ENCODE data around the gene MADD. TPM values are rescaled to one million over a fixed set of nuclear protein-coding genes. Genes with fewer than 3 reads are reported as not detected.

The MADD gene
- total and polyA plus RNA-seq, 2 donors (not counting 3 experiments of a cell fraction or from before 2014, with no cell fraction given): 35.3 to 36.8 TPM

- dilution Hi-C loops (cut with MboI; ENCODE audit: extremely low pct_ligation_motif_present, low sequenced_read_pairs): no loop called here
- H3K27ac ChIP-seq (ENCODE audit: insufficient read depth, low read depth, low read length): no peak overlapping the region
- DNase-seq (ENCODE audit: low read depth, low spot score): no peak
- no peaks in the 10 kb centered on the region for H3K79me2 ChIP-seq (ENCODE audit: control insufficient read depth, insufficient read depth, low read length)
- no peak for FAIRE-seq
- H3K9me1 ChIP-seq (replicated peaks; ENCODE audit: control insufficient read depth, extremely low read depth, insufficient read depth, low read length): no peaks in the 10 kb centered on the region
- no TSS peak for BruUV-seq (replicated peaks)
- H3K27me3 ChIP-seq (ENCODE audit: control insufficient read depth in 2 of 2, insufficient read depth in 2 of 2, low read length in 2 of 2): no peaks in the 10 kb centered on the region
- POLR2A ChIA-PET: no interaction called here
- CTCF ChIA-PET: interaction anchor here (1.3 to 3.3 kb wide), 8 partner anchors 7 to 108 kb away, joined by 3 to 33 read pairs (median 6); partner anchors contain the start of gene NR1H3
- H3K4me3 ChIP-seq (replicated peaks in 1 of 3; ENCODE audit: insufficient read depth in 1 of 3, low read depth in 1 of 3, low read length in 3 of 3): no peak overlapping the region
- H3K9ac ChIP-seq (replicated peaks; ENCODE audit: extremely low read depth, insufficient read depth, low read length): no peak overlapping the region
- TF ChIP-seq, protein P1, sequence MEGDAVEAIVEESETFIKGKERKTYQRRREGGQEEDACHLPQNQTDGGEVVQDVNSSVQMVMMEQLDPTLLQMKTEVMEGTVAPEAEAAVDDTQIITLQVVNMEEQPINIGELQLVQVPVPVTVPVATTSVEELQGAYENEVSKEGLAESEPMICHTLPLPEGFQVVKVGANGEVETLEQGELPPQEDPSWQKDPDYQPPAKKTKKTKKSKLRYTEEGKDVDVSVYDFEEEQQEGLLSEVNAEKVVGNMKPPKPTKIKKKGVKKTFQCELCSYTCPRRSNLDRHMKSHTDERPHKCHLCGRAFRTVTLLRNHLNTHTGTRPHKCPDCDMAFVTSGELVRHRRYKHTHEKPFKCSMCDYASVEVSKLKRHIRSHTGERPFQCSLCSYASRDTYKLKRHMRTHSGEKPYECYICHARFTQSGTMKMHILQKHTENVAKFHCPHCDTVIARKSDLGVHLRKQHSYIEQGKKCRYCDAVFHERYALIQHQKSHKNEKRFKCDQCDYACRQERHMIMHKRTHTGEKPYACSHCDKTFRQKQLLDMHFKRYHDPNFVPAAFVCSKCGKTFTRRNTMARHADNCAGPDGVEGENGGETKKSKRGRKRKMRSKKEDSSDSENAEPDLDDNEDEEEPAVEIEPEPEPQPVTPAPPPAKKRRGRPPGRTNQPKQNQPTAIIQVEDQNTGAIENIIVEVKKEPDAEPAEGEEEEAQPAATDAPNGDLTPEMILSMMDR (IDR thresholded peaks at IDR 0.05; ENCODE audit: extremely low read depth in 1 of 2, insufficient read depth in 1 of 2, low read depth in 1 of 2, low read length in 2 of 2): no peak
- no peak overlapping the region for H2AFZ ChIP-seq (ENCODE audit: low read depth, low read length)
- no peak overlapping the region for H3K4me2 ChIP-seq (ENCODE audit: insufficient read depth, low read length)
- H3K9me3 ChIP-seq (replicated peaks; ENCODE audit: control insufficient read depth, insufficient read depth, low read length): no peaks in the 10 kb centered on the region
- H4K20me1 ChIP-seq (replicated peaks; ENCODE audit: control insufficient read depth, extremely low read depth, insufficient read depth, low read length): no peaks in the 10 kb centered on the region
- H3K4me1 ChIP-seq (ENCODE audit: control insufficient read depth, extremely low read depth, insufficient read depth, low read length): peaks cover 16% of the 10 kb centered on the region
- peaks cover 0 to 20% of the 10 kb centered on the region in 2 experiments for H3K36me3 ChIP-seq (ENCODE audit: control insufficient read depth in 2 of 2, extremely low read depth in 1 of 2, insufficient read depth in 2 of 2, low read length in 2 of 2)
- intact Hi-C loops (cut with micrococcal nuclease): no loop called here
These were observed 58.8 kb downstream of the MADD start for GRCh38 chr11:47328449-47329390.

- H3K79me2 ChIP-seq (ENCODE audit: control insufficient read depth, insufficient read depth, low read length): no peaks in the 10 kb centered on the region
- ChIA-PET CTCF (interaction anchor here (0.9 to 3.3 kb wide), 12 partner anchors 8 to 109 kb away, joined by 3 to 33 read pairs (median 4); partner anchors contain the start of gene NR1H3), POLR2A (interaction anchor here (0.9 kb wide), 1 partner anchor 83 kb away, joined by 3 read pairs; no protein-coding TSS in a partner anchor)
- no peaks in the 10 kb centered on the region for H4K20me1 ChIP-seq (replicated peaks; ENCODE audit: control insufficient read depth, extremely low read depth, insufficient read depth, low read length)
- H2AFZ ChIP-seq (ENCODE audit: low read depth, low read length): no peak overlapping the region
- no peaks in the 10 kb centered on the region for H3K27me3 ChIP-seq (ENCODE audit: control insufficient read depth in 2 of 2, insufficient read depth in 2 of 2, low read length in 2 of 2)
- TF ChIP-seq POLR2AphosphoS5 (IDR thresholded peaks at IDR 0.05; ENCODE audit: insufficient read depth, low read depth, low read length) (no peak), FOS (IDR thresholded peaks at IDR 0.05; ENCODE audit: borderline replicate concordance, insufficient read depth, low read length) (no peak), JUN (IDR thresholded peaks at IDR 0.05; ENCODE audit: borderline replicate concordance, insufficient read depth, insufficient read length, low read depth) (no peak), EZH2 (IDR thresholded peaks at IDR 0.05; ENCODE audit: borderline replicate concordance, low read depth, low read length, severe bottlenecking) (no peak)
- TF ChIP-seq, protein P1 (IDR thresholded peaks at IDR 0.05; ENCODE audit: extremely low read depth in 1 of 2, insufficient read depth in 1 of 2, low read depth in 1 of 2, low read length in 2 of 2): no peak
- BruUV-seq (replicated peaks): TSS peak; percentile 69
- DNase-seq (ENCODE audit: low read depth, low spot score) (no peak), FAIRE-seq (no peak)
- H3K9me3 ChIP-seq (replicated peaks; ENCODE audit: control insufficient read depth, insufficient read depth, low read length): no peaks in the 10 kb centered on the region
- H3K4me2 ChIP-seq (ENCODE audit: insufficient read depth, low read length): no peak overlapping the region
- no peak overlapping the region for H3K4me3 ChIP-seq (replicated peaks in 1 of 3; ENCODE audit: insufficient read depth in 1 of 3, low read depth in 1 of 3, low read length in 3 of 3)
- intact Hi-C loops (cut with micrococcal nuclease): no loop called here
- dilution Hi-C loops (cut with MboI; ENCODE audit: extremely low pct_ligation_motif_present, low sequenced_read_pairs): no loop called here
- H3K9me1 ChIP-seq (replicated peaks; ENCODE audit: control insufficient read depth, extremely low read depth, insufficient read depth, low read length): no peaks in the 10 kb centered on the region
- peak overlapping the region; percentile 21 for H3K27ac ChIP-seq (ENCODE audit: insufficient read depth, low read depth, low read length)
- H3K9ac ChIP-seq (replicated peaks; ENCODE audit: extremely low read depth, insufficient read depth, low read length): no peak overlapping the region
- H3K4me1 ChIP-seq (ENCODE audit: control insufficient read depth, extremely low read depth, insufficient read depth, low read length): peaks cover 16% of the 10 kb centered on the region
- H3K36me3 ChIP-seq (ENCODE audit: control insufficient read depth in 2 of 2, extremely low read depth in 1 of 2, insufficient read depth in 2 of 2, low read length in 2 of 2): peaks cover 0 to 20% of the 10 kb centered on the region in 2 experiments
These were observed 59.6 kb downstream of the MADD start for GRCh38 chr11:47329431-47329986.

Data from endothelial cell of umbilical vein (primary cell).